ENCODE measurements around the gene TOPBP1. TPM values are rescaled to one million over a fixed set of nuclear protein-coding genes. Genes with fewer than 3 reads are reported as not detected.

Gene TOPBP1
- total RNA-seq, 2 experiments from 2014 or later, result 29.1 to 32.4 TPM

DNA sequence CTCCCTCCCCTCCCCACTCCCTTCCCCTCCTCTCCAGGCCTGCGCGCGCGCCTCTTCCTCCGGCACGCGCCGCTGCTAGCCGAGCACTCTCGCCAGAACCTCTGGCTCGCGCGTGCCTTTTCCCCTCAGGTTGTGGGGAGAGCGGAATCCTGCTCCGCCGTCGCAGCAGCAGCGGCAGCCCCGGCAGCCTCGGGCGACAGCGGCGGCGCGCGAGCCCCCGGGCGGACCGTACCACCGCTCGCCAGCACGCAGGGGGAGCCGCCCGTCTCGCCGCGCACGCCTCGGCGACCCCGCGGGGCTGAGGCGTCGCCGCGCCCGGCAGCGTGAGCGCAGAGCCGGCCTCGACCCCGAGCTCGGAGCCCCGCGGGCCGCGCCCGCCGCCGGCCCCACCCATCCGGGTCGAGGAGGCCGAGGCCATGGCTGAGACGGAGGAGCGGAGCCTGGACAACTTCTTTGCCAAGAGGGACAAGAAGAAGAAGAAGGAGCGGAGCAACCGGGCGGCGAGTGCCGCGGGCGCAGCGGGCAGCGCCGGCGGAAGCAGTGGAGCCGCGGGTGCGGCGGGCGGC is 88.0 kb downstream of the TOPBP1 start, which contains the start of gene CDV3:
Gene CDV3 (plus strand): TSS at position 58 of the 566 bp plus-strand sequence. CDS start 359 bp downstream, at position 417.
- TF ChIP-seq, protein P1, sequence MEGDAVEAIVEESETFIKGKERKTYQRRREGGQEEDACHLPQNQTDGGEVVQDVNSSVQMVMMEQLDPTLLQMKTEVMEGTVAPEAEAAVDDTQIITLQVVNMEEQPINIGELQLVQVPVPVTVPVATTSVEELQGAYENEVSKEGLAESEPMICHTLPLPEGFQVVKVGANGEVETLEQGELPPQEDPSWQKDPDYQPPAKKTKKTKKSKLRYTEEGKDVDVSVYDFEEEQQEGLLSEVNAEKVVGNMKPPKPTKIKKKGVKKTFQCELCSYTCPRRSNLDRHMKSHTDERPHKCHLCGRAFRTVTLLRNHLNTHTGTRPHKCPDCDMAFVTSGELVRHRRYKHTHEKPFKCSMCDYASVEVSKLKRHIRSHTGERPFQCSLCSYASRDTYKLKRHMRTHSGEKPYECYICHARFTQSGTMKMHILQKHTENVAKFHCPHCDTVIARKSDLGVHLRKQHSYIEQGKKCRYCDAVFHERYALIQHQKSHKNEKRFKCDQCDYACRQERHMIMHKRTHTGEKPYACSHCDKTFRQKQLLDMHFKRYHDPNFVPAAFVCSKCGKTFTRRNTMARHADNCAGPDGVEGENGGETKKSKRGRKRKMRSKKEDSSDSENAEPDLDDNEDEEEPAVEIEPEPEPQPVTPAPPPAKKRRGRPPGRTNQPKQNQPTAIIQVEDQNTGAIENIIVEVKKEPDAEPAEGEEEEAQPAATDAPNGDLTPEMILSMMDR (IDR thresholded peaks at IDR 0.05), result no peak
- DNase-seq (no peak), ATAC-seq (ENCODE audit: poor library complexity) (peak; percentile 35)
- Mint-ChIP-seq H3K4me3 (peak within 1 kb of the TSS; percentile 96), H3K27me3 (no peaks in the 10 kb centered on the region), H3K4me1 (ENCODE audit: low read depth) (peaks cover 70% of the 10 kb centered on the region), H3K27ac (peak within 1 kb of the TSS; percentile 99), H3K36me3 (ENCODE audit: low read depth) (peaks cover 51% of the 10 kb centered on the region), H3K9me3 (no peaks in the 10 kb centered on the region)
- intact Hi-C loops (cut with DNase I, micrococcal nuclease), result loop anchor here (2.0 to 10.0 kb wide), 9 partner anchors 15 to 1157 kb away; partner anchors contain the start of genes ANAPC13 (in 2 of the 2), CEP63 (in 2 of the 2), ACAD11 (in 1 of the 2) and DNAJC13 (in 1 of the 2)
- Histone ChIP-seq H3K27ac (ENCODE audit: low read depth in 1 of 2, low read length in 2 of 2) (peak within 1 kb of the TSS; percentile 88 to 98), H3K9me3 (ENCODE audit: control insufficient read depth in 1 of 2, insufficient read depth in 1 of 2, low read length in 2 of 2) (no peaks in the 10 kb centered on the region), H3K4me1 (ENCODE audit: insufficient read depth, low read length) (peaks cover 44% of the 10 kb centered on the region), H3K4me3 (ENCODE audit: low read length) (peak within 1 kb of the TSS; percentile 79), H3K36me3 (ENCODE audit: insufficient read depth, low read length) (peaks cover 32% of the 10 kb centered on the region), H3K27me3 (ENCODE audit: control insufficient read depth in 1 of 2, insufficient read depth in 2 of 2, low read length in 2 of 2) (no peaks in the 10 kb centered on the region)
- ChIA-PET POLR2A (interaction anchor here (0.6 to 4.6 kb wide), 34 partner anchors 11 to 1157 kb away, joined by 3 to 104 read pairs (median 5); partner anchors contain the start of genes ANAPC13, CEP63, DNAJC13 and NPHP3), CTCF (interaction anchor here (0.6 kb wide), 1 partner anchor 98 kb away, joined by 3 read pairs; no protein-coding TSS in a partner anchor)

DNA sequence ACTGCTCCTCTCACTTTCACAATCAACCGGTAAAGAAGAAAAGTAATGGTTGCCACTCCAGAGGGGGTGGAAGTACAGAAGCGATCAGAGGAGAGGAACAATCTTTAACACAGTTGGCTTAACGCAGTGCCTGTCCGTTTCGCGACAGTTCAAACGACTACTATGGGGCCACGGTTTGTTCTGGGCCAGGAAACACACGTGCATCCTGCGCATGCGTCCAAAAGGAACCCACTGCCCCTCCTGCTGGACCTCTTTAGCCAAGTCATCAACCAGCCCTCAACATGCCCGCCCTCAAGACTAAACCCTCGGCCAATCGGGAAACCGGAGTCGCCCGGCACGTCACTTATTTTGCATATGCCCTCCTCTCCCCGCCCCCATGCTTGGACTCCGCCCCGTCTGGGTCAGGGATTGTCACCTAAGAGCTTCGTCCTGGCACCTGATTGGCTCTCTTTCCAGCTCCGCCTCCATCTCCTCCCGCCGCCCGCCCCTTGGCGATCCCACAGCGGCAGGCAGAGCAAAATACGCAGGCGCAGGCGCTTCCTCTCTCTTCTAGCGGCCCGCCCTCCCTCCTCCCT is 88.6 kb downstream of the TOPBP1 start:
- POLR2A ChIA-PET, result interaction anchor here (0.6 to 4.6 kb wide), 39 partner anchors 9 to 1156 kb away, joined by 3 to 104 read pairs (median 5); partner anchors contain the start of genes ANAPC13, CEP63, DNAJC13 and NPHP3

More for the DNA sequence above, 88.6 kb downstream of the TOPBP1 start:
- H3K27ac Mint-ChIP-seq, result peak overlapping the region; percentile 99
- peak overlapping the region; percentile 89 for H3K4me3 Mint-ChIP-seq
- TF ChIP-seq, protein P1 (IDR thresholded peaks at IDR 0.05), result no peak
- intact Hi-C loops (cut with DNase I, micrococcal nuclease), result loop anchor here (2.0 to 10.0 kb wide), 6 partner anchors 66 to 1156 kb away; partner anchors contain the start of genes ANAPC13 (in 2 of the 2), CEP63 (in 2 of the 2), ACAD11 (in 1 of the 2) and DNAJC13 (in 1 of the 2)
- H3K4me3 ChIP-seq (ENCODE audit: low read length), result peak overlapping the region; percentile 79
- peaks cover 27% of the 10 kb centered on the region for H3K36me3 ChIP-seq (ENCODE audit: insufficient read depth, low read length)
- H3K9me3 Mint-ChIP-seq, result no peaks in the 10 kb centered on the region
- peaks cover 64% of the 10 kb centered on the region for H3K4me1 Mint-ChIP-seq (ENCODE audit: low read depth)
- CTCF ChIA-PET, result interaction anchor here (0.6 kb wide), 1 partner anchor 97 kb away, joined by 3 read pairs; no protein-coding TSS in a partner anchor
- H3K27me3 ChIP-seq (ENCODE audit: control insufficient read depth in 1 of 2, insufficient read depth in 2 of 2, low read length in 2 of 2), result no peaks in the 10 kb centered on the region
- H3K9me3 ChIP-seq (ENCODE audit: control insufficient read depth in 1 of 2, insufficient read depth in 1 of 2, low read length in 2 of 2), result no peaks in the 10 kb centered on the region
- H3K27ac ChIP-seq (ENCODE audit: low read depth in 1 of 2, low read length in 2 of 2), result peak overlapping the region; percentile 88 to 98
- peaks cover 39% of the 10 kb centered on the region for H3K4me1 ChIP-seq (ENCODE audit: insufficient read depth, low read length)
- H3K36me3 Mint-ChIP-seq (ENCODE audit: low read depth), result peaks cover 46% of the 10 kb centered on the region
- ATAC-seq (ENCODE audit: poor library complexity), result peak; percentile 84
- H3K27me3 Mint-ChIP-seq, result no peaks in the 10 kb centered on the region
- DNase-seq, result peak; percentile 99 to 100 (median 100)

All from CD4-positive, alpha-beta T cell (primary cell).